ENCODE measurements around the gene CENPU.
A peak's percentile ranks its signal among the peaks of the same experiment; 100 is the strongest.

CENPU gene

DNA sequence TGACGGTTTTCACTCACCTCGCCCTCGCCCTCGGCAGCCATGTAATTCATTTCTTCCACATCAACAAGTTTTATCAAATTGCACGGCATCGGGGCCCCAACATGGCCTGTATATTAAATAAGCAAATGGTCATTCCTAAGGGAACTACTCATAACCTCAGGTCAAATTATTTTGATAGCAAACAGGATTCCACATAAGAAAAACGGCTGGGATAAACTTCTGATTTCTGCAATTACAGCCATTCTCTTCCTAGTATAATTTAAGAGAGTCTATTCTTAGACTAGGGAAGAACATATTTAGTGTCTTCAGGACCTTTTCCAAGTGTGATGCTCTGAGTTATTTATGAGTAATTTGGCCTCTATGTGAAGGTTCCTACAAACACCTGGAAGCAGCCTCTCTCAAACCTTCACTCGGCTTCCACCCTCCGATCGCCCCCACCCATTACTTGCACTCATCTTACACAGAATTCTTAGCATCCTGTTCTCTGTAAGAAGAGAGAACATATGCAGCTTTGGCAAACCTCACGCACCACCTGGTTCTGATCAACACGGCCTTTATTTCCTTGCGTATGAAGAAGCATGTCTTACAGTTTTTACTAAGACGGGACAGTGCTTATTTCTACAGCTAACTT is 29.4 kb upstream of the CENPU start:
- DNase-seq (ENCODE audit: low spot score in 2 of 2) (no peak), ATAC-seq (no peak)
- peaks cover 66% of the 10 kb centered on the region for H3K36me3 Mint-ChIP-seq
- H3K4me3 Mint-ChIP-seq = no peak overlapping the region
- H3K27ac Mint-ChIP-seq = no peak overlapping the region
- H3K4me1 Mint-ChIP-seq = peaks cover 8% of the 10 kb centered on the region
- H3K9me3 Mint-ChIP-seq = no peaks in the 10 kb centered on the region

DNA sequence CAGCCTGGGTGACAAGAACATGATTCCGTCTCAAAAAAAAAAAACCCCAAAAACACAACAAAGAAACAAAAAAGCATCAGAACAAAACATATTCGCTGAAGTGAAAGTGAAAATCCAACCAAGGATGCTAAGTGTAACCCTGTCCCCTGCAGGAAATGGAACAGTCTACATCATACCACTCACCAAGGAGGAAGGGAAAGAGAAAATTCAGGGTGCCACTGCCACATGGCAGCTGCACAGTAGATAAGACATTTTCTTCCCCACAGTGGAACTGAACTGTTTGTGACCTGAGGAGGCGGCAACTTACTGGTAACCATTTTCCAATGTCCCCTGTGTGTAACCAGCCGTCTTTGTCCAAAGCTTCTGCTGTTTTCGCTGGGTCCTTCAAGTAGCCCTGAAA is 28.2 kb upstream of the CENPU start:
- Mint-ChIP-seq H3K9me3 (no peaks in the 10 kb centered on the region), H3K4me1 (peaks cover 8% of the 10 kb centered on the region), H3K27ac (peak overlapping the region; percentile 69), H3K36me3 (peaks cover 60% of the 10 kb centered on the region), H3K4me3 (peak overlapping the region; percentile 16)
- DNase-seq (ENCODE audit: low spot score in 2 of 2) = peak in 1 of 2 donors; percentile 57
- ATAC-seq = peak; percentile 93

DNA sequence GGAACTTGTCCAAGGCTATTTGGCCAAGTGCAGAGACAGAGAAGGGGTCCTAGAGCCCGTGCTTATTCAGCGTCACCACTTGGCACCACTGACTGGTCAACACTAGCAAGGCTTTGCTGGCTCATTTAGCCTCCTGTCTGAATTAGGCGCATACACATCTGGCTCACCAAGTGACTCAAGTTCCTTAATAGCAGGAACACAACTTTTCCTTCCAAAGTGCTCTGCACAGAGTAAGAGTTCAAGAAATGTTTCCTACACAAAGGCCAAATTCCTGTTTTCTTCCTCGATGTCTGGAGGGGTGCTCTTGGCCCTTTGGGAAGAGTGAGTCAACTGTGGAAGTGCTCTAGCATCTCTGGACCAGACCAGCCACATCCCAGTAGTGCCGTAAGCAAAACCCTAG is 26.8 kb upstream of the CENPU start:
- ATAC-seq (no peak), DNase-seq (ENCODE audit: low spot score in 2 of 2) (no peak)
- Mint-ChIP-seq H3K27ac (no peak overlapping the region), H3K36me3 (peaks cover 59% of the 10 kb centered on the region), H3K4me1 (peaks cover 8% of the 10 kb centered on the region), H3K9me3 (no peaks in the 10 kb centered on the region), H3K4me3 (no peak overlapping the region)

- Mint-ChIP-seq H3K4me3 (no peak overlapping the region), H3K27ac (no peak overlapping the region), H3K4me1 (peaks cover 8% of the 10 kb centered on the region), H3K9me3 (no peaks in the 10 kb centered on the region), H3K36me3 (peaks cover 63% of the 10 kb centered on the region)
- DNase-seq (ENCODE audit: low spot score in 2 of 2) = no peak
- no peak for ATAC-seq
Observed at GRCh38 chr4:184757810-184758209, 23.9 kb upstream of the CENPU start.

- H3K4me3 Mint-ChIP-seq = no peak overlapping the region
- H3K4me1 Mint-ChIP-seq = no peaks in the 10 kb centered on the region
- H3K9me3 Mint-ChIP-seq = no peaks in the 10 kb centered on the region
Observed at GRCh38 chr4:184756399-184756798, 22.5 kb upstream of the CENPU start.

GRCh38 chr4:184755278-184755677 is 21.4 kb upstream of the CENPU start:
- H3K9me3 Mint-ChIP-seq = no peaks in the 10 kb centered on the region
- DNase-seq (ENCODE audit: low spot score in 2 of 2) = no peak
- H3K4me1 Mint-ChIP-seq = no peaks in the 10 kb centered on the region
- no peak overlapping the region for H3K4me3 Mint-ChIP-seq
- no peak overlapping the region for H3K27ac Mint-ChIP-seq
- H3K36me3 Mint-ChIP-seq = peaks cover 43% of the 10 kb centered on the region
- no peak for ATAC-seq

More at GRCh38 chr4:184756399-184756798, 22.5 kb upstream of the CENPU start:
- no peak for DNase-seq (ENCODE audit: low spot score in 2 of 2)
- ATAC-seq = no peak
- Mint-ChIP-seq H3K27ac (no peak overlapping the region), H3K36me3 (peaks cover 54% of the 10 kb centered on the region)

- DNase-seq (ENCODE audit: low spot score in 2 of 2) (no peak), ATAC-seq (no peak)
- H3K27ac Mint-ChIP-seq = no peak overlapping the region
- H3K4me3 Mint-ChIP-seq = no peak overlapping the region
- no peaks in the 10 kb centered on the region for H3K4me1 Mint-ChIP-seq
- H3K36me3 Mint-ChIP-seq = peaks cover 28% of the 10 kb centered on the region
- no peaks in the 10 kb centered on the region for H3K9me3 Mint-ChIP-seq
Observed at GRCh38 chr4:184752496-184753275, 18.8 kb upstream of the CENPU start.

DNA sequence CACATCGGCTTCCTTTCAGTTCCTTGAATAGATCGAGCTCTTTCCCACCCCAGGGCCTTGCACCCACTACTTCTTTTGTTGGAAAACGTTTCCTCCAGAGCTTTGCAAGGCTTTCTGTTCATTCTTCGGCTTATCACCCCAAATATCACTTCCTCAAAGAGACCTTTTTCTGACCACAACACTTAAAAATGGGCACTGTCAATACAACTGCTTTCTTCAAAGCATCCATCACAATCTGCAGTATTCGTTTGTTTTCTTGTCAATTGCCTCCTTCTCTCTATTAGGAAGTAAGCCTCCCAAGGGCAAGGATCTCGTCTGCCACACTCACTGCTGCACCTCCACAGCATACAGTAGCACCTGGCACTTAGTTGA is 17.7 kb upstream of the CENPU start:
- Mint-ChIP-seq H3K4me3 (no peak overlapping the region), H3K27ac (no peak overlapping the region)
- no peak for ATAC-seq

DNA sequence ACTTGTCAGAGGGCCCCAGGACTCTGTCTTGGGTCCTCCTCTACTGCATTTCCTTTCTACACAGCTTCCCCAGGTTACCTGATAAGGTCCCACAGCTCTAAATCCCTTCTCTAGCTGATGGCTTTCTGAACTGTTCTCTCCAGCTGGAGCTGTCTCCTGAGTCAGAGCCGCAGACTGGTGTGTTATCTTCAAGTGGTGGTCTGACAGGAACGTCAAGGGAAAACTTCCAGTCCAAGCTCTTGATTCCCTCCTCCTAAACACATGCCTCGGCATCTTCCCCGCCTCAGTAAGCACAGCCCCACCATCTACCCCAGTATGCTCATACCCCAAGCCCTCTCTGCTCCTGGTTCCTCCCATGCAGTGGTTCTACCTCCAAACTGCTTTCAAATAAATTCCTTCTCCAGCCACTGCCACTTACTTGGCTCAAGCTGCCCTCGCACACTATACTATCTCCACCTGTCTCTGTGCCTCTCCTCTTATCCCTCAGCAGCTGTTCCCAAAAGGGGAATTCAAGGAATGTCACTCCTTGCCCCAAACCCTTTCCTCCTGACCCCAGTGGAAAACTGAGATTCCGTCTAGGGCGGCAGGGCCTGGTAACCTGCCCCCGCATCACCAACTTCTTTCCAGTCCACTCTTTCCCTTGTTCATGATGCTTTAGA is 17.2 kb upstream of the CENPU start:
- no peaks in the 10 kb centered on the region for H3K9me3 Mint-ChIP-seq
- H3K4me1 Mint-ChIP-seq = no peaks in the 10 kb centered on the region
- ATAC-seq (no peak), DNase-seq (ENCODE audit: low spot score in 2 of 2) (no peak)
- H3K4me3 Mint-ChIP-seq = no peak overlapping the region
- peaks cover 12% of the 10 kb centered on the region for H3K36me3 Mint-ChIP-seq
- H3K27ac Mint-ChIP-seq = no peak overlapping the region

More for the DNA sequence above, 17.7 kb upstream of the CENPU start:
- H3K4me1 Mint-ChIP-seq = no peaks in the 10 kb centered on the region
- H3K9me3 Mint-ChIP-seq = no peaks in the 10 kb centered on the region
- H3K36me3 Mint-ChIP-seq = peaks cover 17% of the 10 kb centered on the region
- no peak for DNase-seq (ENCODE audit: low spot score in 2 of 2)

GRCh38 chr4:184748251-184748652 is 14.4 kb upstream of the CENPU start:
- H3K9me3 Mint-ChIP-seq = no peaks in the 10 kb centered on the region
- H3K36me3 Mint-ChIP-seq = no peaks in the 10 kb centered on the region
- ATAC-seq (no peak), DNase-seq (ENCODE audit: low spot score in 2 of 2) (no peak)
- H3K4me1 Mint-ChIP-seq = no peaks in the 10 kb centered on the region
- H3K4me3 Mint-ChIP-seq = no peak overlapping the region
- H3K27ac Mint-ChIP-seq = no peak overlapping the region

DNA sequence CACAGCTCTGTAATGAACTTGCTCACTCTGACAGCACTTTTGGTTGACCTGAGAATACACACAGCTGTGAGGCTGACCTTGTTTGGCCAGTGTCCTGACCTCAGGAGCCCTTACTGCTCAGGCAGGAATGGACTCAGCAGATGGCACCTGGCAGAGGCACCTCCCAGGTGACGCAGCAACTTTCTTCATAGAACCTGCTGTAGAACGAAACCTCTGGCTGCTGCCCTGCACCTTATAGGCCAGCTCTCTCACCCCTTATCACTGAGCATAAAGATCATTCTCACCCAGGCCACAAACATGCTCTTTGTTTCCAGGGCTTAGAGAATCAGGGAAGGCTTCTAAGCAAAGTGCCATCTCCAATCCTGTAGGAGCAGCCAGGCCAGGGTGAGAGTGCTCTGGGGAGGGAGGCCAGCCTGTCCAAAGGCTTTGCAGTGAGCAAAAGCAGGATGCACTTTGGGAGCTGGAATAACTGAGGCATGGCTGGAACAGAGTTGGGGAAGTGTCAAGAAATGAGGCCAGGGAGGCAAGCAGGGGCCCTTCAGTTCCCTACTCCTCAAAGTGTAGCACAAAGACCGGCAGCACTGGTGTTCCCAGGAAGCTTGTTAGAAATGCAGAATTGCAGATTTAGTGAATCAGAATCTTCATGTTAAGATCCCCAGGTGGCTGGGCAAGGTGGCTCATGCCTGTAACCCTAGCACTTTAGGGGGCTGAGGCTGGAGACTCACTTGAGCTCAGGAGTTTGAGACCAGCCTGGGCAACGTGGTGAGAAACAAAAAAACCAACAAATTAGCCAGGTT is 13.3 kb upstream of the CENPU start:
- no peak for DNase-seq (ENCODE audit: low spot score in 2 of 2)
- Mint-ChIP-seq H3K9me3 (no peaks in the 10 kb centered on the region), H3K4me1 (no peaks in the 10 kb centered on the region), H3K27ac (no peak overlapping the region), H3K36me3 (no peaks in the 10 kb centered on the region), H3K4me3 (no peak overlapping the region)
- no peak for ATAC-seq

DNA sequence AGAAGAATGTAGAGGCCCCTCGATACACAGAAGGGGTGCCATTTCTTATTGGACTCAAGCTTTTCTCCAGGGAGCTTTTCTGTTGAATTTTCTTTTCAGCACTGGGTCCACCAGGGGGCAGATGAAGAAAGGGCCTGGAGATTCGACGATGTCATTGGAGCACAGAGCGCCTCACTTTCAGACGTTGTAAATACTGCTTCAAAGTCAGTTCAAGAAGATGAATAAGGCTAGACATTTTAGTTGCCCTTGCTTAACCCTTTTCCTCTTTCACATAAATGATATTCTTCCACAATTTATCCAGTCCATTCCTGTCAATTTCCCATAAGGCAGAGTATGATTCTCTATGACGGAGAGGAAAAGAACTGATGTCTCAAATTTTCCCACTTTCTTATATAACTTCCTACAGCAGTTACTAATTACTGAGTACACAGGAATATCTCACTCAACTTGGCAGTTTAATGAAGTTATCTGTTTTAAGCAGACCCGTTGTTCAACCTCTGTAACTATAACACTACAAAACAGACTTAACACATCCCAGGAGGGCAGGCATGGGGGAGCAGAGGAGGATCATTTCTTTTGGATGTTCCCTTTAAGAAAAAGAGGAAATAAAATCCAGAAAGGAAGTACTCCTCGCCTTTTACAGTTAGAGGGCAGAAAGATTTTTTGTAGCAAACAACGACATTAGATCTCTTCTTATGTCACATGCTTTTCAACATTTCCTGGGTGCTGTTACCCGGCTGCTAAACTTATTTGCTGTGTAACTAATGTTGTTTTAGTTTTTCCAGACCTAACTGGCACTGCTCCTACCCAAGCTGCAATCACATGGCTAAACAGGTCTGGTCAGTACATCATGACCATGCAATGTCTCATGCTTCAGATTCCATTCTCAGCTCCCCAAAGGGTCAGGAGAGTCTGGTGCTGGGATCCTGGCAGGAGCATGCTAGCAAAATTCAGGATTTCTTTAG is 12.2 kb upstream of the CENPU start:
- peak; percentile 77 for ATAC-seq
- no peaks in the 10 kb centered on the region for H3K4me1 Mint-ChIP-seq
- no peaks in the 10 kb centered on the region for H3K36me3 Mint-ChIP-seq

DNA sequence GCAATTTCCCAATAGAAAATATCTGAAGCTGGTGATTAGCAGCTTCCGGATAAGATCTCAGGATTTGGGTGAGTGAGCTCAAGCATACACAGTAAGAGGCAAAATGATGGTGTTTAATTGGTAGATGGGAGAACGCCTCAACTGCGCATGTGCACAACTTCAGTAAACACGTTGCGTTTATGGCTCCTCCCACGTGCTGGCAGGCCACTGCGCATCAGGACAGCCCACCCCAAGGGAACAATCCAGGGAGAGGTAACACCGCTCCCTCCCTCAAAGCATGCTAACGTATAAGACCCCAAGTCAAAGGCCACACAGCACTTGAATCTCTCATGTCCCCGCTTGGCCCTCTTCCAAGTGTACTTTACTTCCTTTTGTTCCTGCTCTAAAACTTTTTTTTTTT is 10.3 kb upstream of the CENPU start:
- no peak overlapping the region for H3K27ac Mint-ChIP-seq
- ATAC-seq (no peak), DNase-seq (ENCODE audit: low spot score in 2 of 2) (no peak)
- H3K36me3 Mint-ChIP-seq = no peaks in the 10 kb centered on the region
- peaks cover 7% of the 10 kb centered on the region for H3K4me1 Mint-ChIP-seq
- H3K4me3 Mint-ChIP-seq = no peak overlapping the region
- no peaks in the 10 kb centered on the region for H3K9me3 Mint-ChIP-seq

More for the DNA sequence above, 12.2 kb upstream of the CENPU start:
- peak; percentile 36 to 78 for DNase-seq (ENCODE audit: low spot score in 2 of 2)
- H3K27ac Mint-ChIP-seq = no peak overlapping the region
- no peak overlapping the region for H3K4me3 Mint-ChIP-seq
- no peaks in the 10 kb centered on the region for H3K9me3 Mint-ChIP-seq

- Mint-ChIP-seq H3K4me3 (no peak overlapping the region), H3K27ac (peak overlapping the region; percentile 34), H3K9me3 (no peaks in the 10 kb centered on the region), H3K36me3 (no peaks in the 10 kb centered on the region), H3K4me1 (peaks cover 7% of the 10 kb centered on the region)
- ATAC-seq (no peak), DNase-seq (ENCODE audit: low spot score in 2 of 2) (no peak)
Observed at GRCh38 chr4:184743650-184744049, 9.8 kb upstream of the CENPU start.

All from stimulated activated effector memory CD8-positive, alpha-beta T cell treated with anti-CD3 and anti-CD28 coated beads, Interleukin-12 subunit alpha, Interleukin-12 subunit beta, amount 100 ng/mL, for 72 hours (primary cell).